Fibroblast of gingiva (primary cell): ENCODE data around the gene HECTD1.

ENCODE experiments used
- DNase-seq: peaks from one replicate; pipeline ENCODE4 v3.0.0-alpha.2; 2011; ENCODE audit warnings: low read depth

The HECTD1 gene

DNA sequence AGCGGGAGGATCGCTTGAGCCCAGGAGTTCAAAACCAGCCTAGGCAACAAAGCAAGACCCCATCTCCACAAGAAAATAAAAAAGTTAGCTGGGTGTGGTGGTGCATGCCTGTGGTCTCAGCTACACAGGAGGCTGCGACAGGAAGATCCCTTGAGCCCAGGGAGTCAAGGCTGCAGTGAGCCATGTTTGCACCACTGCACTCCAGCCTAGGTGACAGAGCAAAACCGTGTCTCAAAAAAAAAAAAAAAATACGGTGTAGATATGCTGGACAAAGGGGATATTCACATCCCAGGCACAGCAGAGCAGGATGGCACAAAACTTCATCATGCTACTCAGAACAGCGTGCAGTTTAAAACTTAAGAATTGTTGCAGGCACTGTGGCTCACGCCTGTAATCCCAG, 156.6 kb downstream of the HECTD1 start:
- DNase-seq: no peak
